ENCODE results near the gene WWC2. TPM values are rescaled to one million over a fixed set of nuclear protein-coding genes. Genes with fewer than 3 reads are reported as not detected.

The WWC2 gene
- total RNA-seq, 1 experiment from 2014 or later, result 80.3 TPM

- intact Hi-C loops (cut with micrococcal nuclease; ENCODE audit: unreplicated experiment), result no loop called here
- DNase-seq (ENCODE audit: low read depth, low spot score), result no peak
- BruUV-seq (replicated peaks), result no TSS peak
- no peaks in the 10 kb centered on the region for H3K9me3 ChIP-seq (ENCODE audit: control insufficient read depth, insufficient read depth, low read depth, low read length)
- H3K4me1 ChIP-seq (ENCODE audit: control insufficient read depth, insufficient read depth, low read length), result 0 out of 2 replicates have a peak, but pooled peaks cover 3% of the 10 kb centered on the region
- ChIA-PET POLR2A (no interaction called here), CTCF (no interaction called here)
- H3K27ac ChIP-seq (ENCODE audit: low read length), result no peak overlapping the region
- in situ Hi-C loops (cut with HindIII; ENCODE audit: low pct_unique_long_range_greater_than_20kb, low sequenced_read_pairs), result no loop called here
- ATAC-seq, result no peak
- H3K27me3 ChIP-seq (ENCODE audit: control insufficient read depth, insufficient read depth, low read length), result no peaks in the 10 kb centered on the region
- TF ChIP-seq POLR2AphosphoS5 (IDR thresholded peaks at IDR 0.05; ENCODE audit: low read depth, low read length) (no peak), SIN3A (IDR thresholded peaks at IDR 0.05; ENCODE audit: borderline replicate concordance, insufficient read depth, low read depth, low read length) (no peak)
- TF ChIP-seq, protein P1, sequence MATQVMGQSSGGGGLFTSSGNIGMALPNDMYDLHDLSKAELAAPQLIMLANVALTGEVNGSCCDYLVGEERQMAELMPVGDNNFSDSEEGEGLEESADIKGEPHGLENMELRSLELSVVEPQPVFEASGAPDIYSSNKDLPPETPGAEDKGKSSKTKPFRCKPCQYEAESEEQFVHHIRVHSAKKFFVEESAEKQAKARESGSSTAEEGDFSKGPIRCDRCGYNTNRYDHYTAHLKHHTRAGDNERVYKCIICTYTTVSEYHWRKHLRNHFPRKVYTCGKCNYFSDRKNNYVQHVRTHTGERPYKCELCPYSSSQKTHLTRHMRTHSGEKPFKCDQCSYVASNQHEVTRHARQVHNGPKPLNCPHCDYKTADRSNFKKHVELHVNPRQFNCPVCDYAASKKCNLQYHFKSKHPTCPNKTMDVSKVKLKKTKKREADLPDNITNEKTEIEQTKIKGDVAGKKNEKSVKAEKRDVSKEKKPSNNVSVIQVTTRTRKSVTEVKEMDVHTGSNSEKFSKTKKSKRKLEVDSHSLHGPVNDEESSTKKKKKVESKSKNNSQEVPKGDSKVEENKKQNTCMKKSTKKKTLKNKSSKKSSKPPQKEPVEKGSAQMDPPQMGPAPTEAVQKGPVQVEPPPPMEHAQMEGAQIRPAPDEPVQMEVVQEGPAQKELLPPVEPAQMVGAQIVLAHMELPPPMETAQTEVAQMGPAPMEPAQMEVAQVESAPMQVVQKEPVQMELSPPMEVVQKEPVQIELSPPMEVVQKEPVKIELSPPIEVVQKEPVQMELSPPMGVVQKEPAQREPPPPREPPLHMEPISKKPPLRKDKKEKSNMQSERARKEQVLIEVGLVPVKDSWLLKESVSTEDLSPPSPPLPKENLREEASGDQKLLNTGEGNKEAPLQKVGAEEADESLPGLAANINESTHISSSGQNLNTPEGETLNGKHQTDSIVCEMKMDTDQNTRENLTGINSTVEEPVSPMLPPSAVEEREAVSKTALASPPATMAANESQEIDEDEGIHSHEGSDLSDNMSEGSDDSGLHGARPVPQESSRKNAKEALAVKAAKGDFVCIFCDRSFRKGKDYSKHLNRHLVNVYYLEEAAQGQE (IDR thresholded peaks at IDR 0.05; ENCODE audit: insufficient read depth in 1 of 2, low read depth in 2 of 2, low read length in 1 of 2), result no peak
- no peak overlapping the region for H3K4me3 ChIP-seq (ENCODE audit: low read depth in 2 of 2, low read length in 2 of 2)
- H3K36me3 ChIP-seq (ENCODE audit: control insufficient read depth, insufficient read depth, low read length), result no peaks in the 10 kb centered on the region
These were observed 228.8 kb downstream of the WWC2 start for GRCh38 chr4:183327827-183328226.

- no peak for ATAC-seq
- Histone ChIP-seq H3K27ac (ENCODE audit: low read length) (no peak overlapping the region), H3K4me3 (ENCODE audit: low read depth in 2 of 2, low read length in 2 of 2) (no peak overlapping the region), H3K9me3 (ENCODE audit: control insufficient read depth, insufficient read depth, low read depth, low read length) (no peaks in the 10 kb centered on the region), H3K4me1 (ENCODE audit: control insufficient read depth, insufficient read depth, low read length) (0 out of 2 replicates have a peak, but pooled peaks cover 3% of the 10 kb centered on the region), H3K27me3 (ENCODE audit: control insufficient read depth, insufficient read depth, low read length) (no peaks in the 10 kb centered on the region), H3K36me3 (ENCODE audit: control insufficient read depth, insufficient read depth, low read length) (no peaks in the 10 kb centered on the region)
- TF ChIP-seq POLR2AphosphoS5 (IDR thresholded peaks at IDR 0.05; ENCODE audit: low read depth, low read length) (no peak), SIN3A (IDR thresholded peaks at IDR 0.05; ENCODE audit: borderline replicate concordance, insufficient read depth, low read depth, low read length) (no peak), TCF7L2 (IDR thresholded peaks at IDR 0.05; ENCODE audit: low read depth, low read length) (no peak)
- TF ChIP-seq, protein P1 (IDR thresholded peaks at IDR 0.05; ENCODE audit: insufficient read depth in 1 of 2, low read depth in 2 of 2, low read length in 1 of 2), result no peak
- TF ChIP-seq, protein P2, sequence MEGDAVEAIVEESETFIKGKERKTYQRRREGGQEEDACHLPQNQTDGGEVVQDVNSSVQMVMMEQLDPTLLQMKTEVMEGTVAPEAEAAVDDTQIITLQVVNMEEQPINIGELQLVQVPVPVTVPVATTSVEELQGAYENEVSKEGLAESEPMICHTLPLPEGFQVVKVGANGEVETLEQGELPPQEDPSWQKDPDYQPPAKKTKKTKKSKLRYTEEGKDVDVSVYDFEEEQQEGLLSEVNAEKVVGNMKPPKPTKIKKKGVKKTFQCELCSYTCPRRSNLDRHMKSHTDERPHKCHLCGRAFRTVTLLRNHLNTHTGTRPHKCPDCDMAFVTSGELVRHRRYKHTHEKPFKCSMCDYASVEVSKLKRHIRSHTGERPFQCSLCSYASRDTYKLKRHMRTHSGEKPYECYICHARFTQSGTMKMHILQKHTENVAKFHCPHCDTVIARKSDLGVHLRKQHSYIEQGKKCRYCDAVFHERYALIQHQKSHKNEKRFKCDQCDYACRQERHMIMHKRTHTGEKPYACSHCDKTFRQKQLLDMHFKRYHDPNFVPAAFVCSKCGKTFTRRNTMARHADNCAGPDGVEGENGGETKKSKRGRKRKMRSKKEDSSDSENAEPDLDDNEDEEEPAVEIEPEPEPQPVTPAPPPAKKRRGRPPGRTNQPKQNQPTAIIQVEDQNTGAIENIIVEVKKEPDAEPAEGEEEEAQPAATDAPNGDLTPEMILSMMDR (IDR thresholded peaks at IDR 0.05), result no peak
- POLR2A ChIA-PET, result no interaction called here
- in situ Hi-C loops (cut with HindIII; ENCODE audit: low pct_unique_long_range_greater_than_20kb, low sequenced_read_pairs), result no loop called here
- intact Hi-C loops (cut with micrococcal nuclease; ENCODE audit: unreplicated experiment), result no loop called here
- DNase-seq (ENCODE audit: low read depth, low spot score), result no peak
- no TSS peak for BruUV-seq (replicated peaks)
- CTCF ChIA-PET, result no interaction called here
These were observed 229.8 kb downstream of the WWC2 start for GRCh38 chr4:183328832-183329231.
